ENCODE data around the gene AIP. TPM values are rescaled to one million over a fixed set of nuclear protein-coding genes. Genes with fewer than 3 reads are reported as not detected.
A peak's percentile ranks its signal among the peaks of the same experiment; 100 is the strongest.

Gene AIP
- total RNA-seq, 1 donor from 2014 or later = 45.9 TPM

DNA sequence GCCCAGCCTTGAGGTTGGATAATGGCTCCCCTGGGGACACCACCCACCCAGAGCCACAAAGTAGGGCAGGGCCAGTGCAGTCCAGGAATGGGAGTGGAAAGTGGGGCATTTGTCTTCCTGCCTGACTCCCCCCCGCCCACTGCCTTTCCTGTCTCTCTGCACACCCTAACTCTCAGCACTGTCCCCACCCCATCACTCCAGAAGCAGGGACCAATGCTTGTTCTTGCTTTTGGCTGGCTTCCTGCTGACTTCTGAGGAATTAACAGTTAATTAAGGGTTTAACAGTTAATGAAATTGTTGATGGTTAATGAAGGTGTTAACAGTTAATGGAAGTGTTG is 17.6 kb downstream of the AIP start:
- no peaks in the 10 kb centered on the region for H3K27me3 ChIP-seq (ENCODE audit: control insufficient read depth, insufficient read depth, low read length)
- H3K36me3 ChIP-seq (ENCODE audit: control insufficient read depth, insufficient read depth, low read length) = peaks cover 7% of the 10 kb centered on the region
- H3K4me3 ChIP-seq (ENCODE audit: low read depth, low read length) = no peak overlapping the region
- TF ChIP-seq, protein P1, sequence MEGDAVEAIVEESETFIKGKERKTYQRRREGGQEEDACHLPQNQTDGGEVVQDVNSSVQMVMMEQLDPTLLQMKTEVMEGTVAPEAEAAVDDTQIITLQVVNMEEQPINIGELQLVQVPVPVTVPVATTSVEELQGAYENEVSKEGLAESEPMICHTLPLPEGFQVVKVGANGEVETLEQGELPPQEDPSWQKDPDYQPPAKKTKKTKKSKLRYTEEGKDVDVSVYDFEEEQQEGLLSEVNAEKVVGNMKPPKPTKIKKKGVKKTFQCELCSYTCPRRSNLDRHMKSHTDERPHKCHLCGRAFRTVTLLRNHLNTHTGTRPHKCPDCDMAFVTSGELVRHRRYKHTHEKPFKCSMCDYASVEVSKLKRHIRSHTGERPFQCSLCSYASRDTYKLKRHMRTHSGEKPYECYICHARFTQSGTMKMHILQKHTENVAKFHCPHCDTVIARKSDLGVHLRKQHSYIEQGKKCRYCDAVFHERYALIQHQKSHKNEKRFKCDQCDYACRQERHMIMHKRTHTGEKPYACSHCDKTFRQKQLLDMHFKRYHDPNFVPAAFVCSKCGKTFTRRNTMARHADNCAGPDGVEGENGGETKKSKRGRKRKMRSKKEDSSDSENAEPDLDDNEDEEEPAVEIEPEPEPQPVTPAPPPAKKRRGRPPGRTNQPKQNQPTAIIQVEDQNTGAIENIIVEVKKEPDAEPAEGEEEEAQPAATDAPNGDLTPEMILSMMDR (IDR thresholded peaks at IDR 0.05; ENCODE audit: insufficient read depth, low read length, poor library complexity, severe bottlenecking) = no peak
- no peak for DNase-seq (ENCODE audit: low read depth)

DNA sequence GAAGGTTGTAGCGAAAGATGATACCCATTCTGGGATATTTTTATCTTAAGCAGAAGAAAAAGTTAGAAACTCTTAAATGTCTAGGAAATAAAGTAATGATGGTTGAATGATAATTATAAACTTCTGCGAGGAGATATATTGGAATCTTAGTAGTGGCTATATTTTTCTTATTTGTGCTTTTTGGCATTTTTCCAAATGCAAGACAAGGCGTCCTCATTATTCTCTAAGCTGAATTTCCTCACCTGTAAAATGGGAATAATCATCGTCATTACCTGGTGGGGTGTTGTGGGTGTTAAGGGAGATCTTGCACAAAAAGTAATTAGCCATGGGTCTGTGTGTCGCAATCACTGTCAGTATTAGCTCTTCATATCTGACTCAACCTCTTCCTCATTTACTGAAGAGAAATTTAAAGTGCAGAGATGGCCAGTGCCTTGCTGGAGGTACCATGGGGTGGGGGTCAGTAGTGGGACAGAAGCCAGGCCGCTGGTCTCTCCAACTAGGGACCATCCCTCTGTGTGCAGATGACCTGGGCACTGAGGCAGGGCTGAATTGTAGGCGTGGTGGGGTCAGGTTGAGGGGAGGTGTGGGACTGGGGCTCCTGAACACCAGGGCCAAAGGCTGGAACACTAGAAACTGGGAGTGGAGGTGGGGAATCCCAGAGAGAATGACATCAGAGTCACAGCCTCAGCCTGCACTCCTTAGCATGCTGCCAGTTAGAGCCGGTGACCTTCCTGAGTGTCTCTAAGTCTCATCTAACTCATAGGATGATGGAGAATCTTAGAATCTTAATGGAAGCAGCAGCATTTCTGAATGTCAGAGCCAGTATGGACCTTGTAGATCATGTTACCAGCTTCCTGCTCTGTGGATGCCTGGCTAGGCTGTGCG is 18.2 kb downstream of the AIP start:
- Histone ChIP-seq H3K36me3 (ENCODE audit: control insufficient read depth, insufficient read depth, low read length) (peaks cover 7% of the 10 kb centered on the region), H3K27me3 (ENCODE audit: control insufficient read depth, insufficient read depth, low read length) (no peaks in the 10 kb centered on the region), H3K4me3 (ENCODE audit: low read depth, low read length) (no peak overlapping the region)
- TF ChIP-seq, protein P1 (IDR thresholded peaks at IDR 0.05; ENCODE audit: insufficient read depth, low read length, poor library complexity, severe bottlenecking) = no peak
- DNase-seq (ENCODE audit: low read depth) = no peak

DNA sequence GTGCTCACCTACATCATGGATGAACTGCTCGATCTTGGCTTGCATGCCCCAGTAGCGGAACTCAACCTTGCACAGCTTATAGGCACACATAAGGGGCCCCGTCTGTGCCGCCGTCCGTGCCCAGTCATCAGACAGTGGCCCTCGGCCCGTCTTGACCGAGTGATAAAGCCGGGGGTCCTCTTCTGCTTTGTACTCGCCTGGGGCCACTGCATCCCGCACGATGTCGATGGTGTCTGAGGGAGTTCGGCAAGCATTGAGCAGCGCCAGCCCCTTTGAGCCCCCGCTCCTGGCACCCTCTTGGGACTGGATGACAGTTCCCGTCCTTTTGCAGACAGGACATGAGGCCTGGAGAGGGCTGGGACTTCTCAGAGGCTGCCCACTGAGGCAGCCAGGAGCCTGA is 19.0 kb downstream of the AIP start:
- DNase-seq (ENCODE audit: low read depth) = no peak
- Histone ChIP-seq H3K27me3 (ENCODE audit: control insufficient read depth, insufficient read depth, low read length) (no peaks in the 10 kb centered on the region), H3K4me3 (ENCODE audit: low read depth, low read length) (no peak overlapping the region), H3K36me3 (ENCODE audit: control insufficient read depth, insufficient read depth, low read length) (peaks cover 7% of the 10 kb centered on the region)
- TF ChIP-seq, protein P1 (IDR thresholded peaks at IDR 0.05; ENCODE audit: insufficient read depth, low read length, poor library complexity, severe bottlenecking) = no peak

DNA sequence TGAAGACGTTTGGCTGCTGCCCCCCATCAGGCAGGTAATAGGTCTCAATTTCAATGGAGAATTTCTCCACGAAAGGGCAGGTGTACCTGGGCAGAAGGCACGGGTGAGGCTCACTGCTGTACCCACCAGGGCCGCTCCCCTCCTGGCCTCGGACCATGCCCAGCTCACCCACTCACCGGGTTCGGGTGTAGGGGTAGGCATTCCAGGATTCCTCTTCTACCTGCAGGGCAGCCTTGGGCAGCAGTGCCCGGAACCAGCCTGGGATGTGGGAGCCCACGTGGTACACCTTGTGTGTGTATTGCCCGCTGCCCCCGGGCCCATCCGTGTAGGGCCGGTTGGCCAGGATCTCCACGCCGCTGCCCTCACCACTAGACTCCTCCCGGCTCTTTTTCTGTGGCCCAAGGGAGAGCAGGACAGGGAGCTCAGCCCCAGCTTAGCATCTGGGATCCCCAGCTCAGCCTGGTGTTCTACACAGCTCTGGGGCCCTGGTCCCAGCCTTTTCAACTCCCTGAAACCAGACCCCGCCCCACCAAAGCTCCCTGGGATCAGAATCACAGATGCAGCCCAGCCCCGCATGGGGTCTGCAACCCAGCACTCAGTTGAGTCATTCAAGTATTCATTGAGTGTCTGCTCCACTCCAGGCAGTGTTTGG is 19.6 kb downstream of the AIP start:
- DNase-seq (ENCODE audit: low read depth) = no peak
- no peak overlapping the region for H3K4me3 ChIP-seq (ENCODE audit: low read depth, low read length)
- peaks cover 7% of the 10 kb centered on the region for H3K36me3 ChIP-seq (ENCODE audit: control insufficient read depth, insufficient read depth, low read length)
- TF ChIP-seq, protein P1 (IDR thresholded peaks at IDR 0.05; ENCODE audit: insufficient read depth, low read length, poor library complexity, severe bottlenecking) = no peak
- H3K27me3 ChIP-seq (ENCODE audit: control insufficient read depth, insufficient read depth, low read length) = no peaks in the 10 kb centered on the region

DNA sequence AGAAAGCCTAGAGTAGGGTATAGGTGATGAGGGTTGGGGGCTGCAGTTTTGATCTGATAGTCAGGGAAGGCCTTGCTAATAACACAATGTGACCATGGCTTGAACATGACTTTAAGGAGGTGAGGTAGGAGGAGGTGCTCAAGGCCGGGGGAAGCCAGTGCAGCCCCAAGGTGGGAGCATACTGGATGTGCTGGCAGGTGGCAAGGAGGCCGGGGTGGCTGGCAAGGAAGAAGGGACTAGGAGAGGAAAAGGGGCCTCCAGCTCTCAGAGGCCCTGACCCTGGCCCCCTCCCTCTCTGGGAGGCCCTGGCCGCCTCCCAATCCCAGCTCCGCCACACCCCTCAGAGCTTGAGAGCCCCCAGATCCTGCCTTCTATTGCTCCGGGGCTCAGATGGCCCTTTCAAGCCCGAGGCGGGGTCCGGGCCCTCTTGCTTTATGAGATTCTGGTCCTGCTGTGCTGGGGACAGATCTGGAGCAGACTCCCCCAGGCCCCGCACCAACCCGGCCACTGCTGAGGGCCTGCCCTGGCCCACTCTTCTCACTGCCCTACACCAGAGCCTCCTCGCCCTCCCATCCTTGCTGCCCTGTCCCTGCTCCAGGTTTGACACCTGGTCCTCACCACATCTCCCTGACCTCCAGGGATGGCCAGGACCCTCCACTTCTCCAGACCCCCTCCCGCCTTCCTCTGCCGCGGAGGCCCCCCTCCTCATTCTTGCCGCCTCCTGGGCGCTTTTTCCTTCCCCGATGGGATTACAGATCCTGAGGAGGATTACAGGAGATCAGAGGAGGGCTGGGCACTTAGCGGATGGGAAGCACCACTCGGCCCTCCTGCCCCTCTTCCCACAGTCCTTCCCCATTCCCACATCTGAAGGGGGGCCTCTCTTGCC is 20.5 kb downstream of the AIP start:
- TF ChIP-seq, protein P1 (IDR thresholded peaks at IDR 0.05; ENCODE audit: insufficient read depth, low read length, poor library complexity, severe bottlenecking) = no peak
- DNase-seq (ENCODE audit: low read depth) = no peak
- no peaks in the 10 kb centered on the region for H3K27me3 ChIP-seq (ENCODE audit: control insufficient read depth, insufficient read depth, low read length)
- H3K36me3 ChIP-seq (ENCODE audit: control insufficient read depth, insufficient read depth, low read length) = peaks cover 7% of the 10 kb centered on the region
- H3K4me3 ChIP-seq (ENCODE audit: low read depth, low read length) = peak overlapping the region; percentile 79

Measured in kidney epithelial cell (primary cell).